ENCODE data around the gene COX6B2. TPM values are rescaled to one million over a fixed set of nuclear protein-coding genes. Genes with fewer than 3 reads are reported as not detected.

Gene COX6B2
- total RNA-seq, 2 donors from 2014 or later = 10.2 TPM; not detected in 1

- H3K4me1 ChIP-seq (replicated peaks) = peaks cover 30% of the 10 kb centered on the region
- peak overlapping the region; percentile 74 to 78 for H3K4me3 ChIP-seq
- TF ChIP-seq CTCF (IDR thresholded peaks at IDR 0.05) (no peak), POLR2A (IDR thresholded peaks at IDR 0.05) (peak; percentile 53)
- WGBS = 10% methylated on average over 34 of the region's 34 CpGs
- H3K9me3 ChIP-seq = no peaks in the 10 kb centered on the region
- peaks cover 0 to 5% of the 10 kb centered on the region in 2 donors for H3K36me3 ChIP-seq
- H3K27me3 ChIP-seq (replicated peaks; ENCODE audit: insufficient read depth) = no peaks in the 10 kb centered on the region
- intact Hi-C loops (cut with DNase I) = loop anchor here (5.0 kb wide), 2 partner anchors 43 to 83 kb away; no protein-coding TSS in a partner anchor
- DNase-seq (ENCODE audit: low spot score) = peak; percentile 96
- peak overlapping the region; percentile 93 to 96 for H3K27ac ChIP-seq
Measured at GRCh38 chr19:55384920-55385723, 30.6 kb upstream of the COX6B2 start.

- Histone ChIP-seq H3K36me3 (peaks cover 0 to 5% of the 10 kb centered on the region in 2 donors), H3K4me3 (peak within 1 kb of the TSS; percentile 74 to 78), H3K27me3 (replicated peaks; ENCODE audit: insufficient read depth) (no peaks in the 10 kb centered on the region), H3K4me1 (replicated peaks) (peaks cover 30% of the 10 kb centered on the region), H3K27ac (peak within 1 kb of the TSS; percentile 93 to 96), H3K9me3 (no peaks in the 10 kb centered on the region)
- DNase-seq (ENCODE audit: low spot score) = peak; percentile 41
- peak; percentile 50 for TF ChIP-seq POLR2A (IDR thresholded peaks at IDR 0.05)
- no peak for TF ChIP-seq POLR2AphosphoS5 (IDR thresholded peaks at IDR 0.05)
- intact Hi-C loops (cut with DNase I) = no loop called here
- 25% methylated on average over 49 of the region's 72 CpGs for WGBS
Measured at GRCh38 chr19:55384131-55384919, 29.8 kb upstream of the COX6B2 start, which contains the start of gene TMEM238. TMEM238 (minus strand) TSS chr19:55384292; CDS start chr19:55384259, 33 bp downstream.

GRCh38 chr19:55383279-55384130 lies 29.0 kb upstream of the COX6B2 start:
- no peak for TF ChIP-seq POLR2AphosphoS5 (IDR thresholded peaks at IDR 0.05)
- peak in 2 of 4 experiments; percentile 18 to 59 for TF ChIP-seq CTCF (IDR thresholded peaks at IDR 0.05)
- no peak for TF ChIP-seq POLR2A (IDR thresholded peaks at IDR 0.05)
- intact Hi-C loops (cut with DNase I) = no loop called here
- WGBS = 8% methylated on average over 44 of the region's 88 CpGs

GRCh38 chr19:55382522-55383054 lies 28.1 kb upstream of the COX6B2 start:
- WGBS = 100% methylated on average over 3 of the region's 3 CpGs
- no peak for DNase-seq (ENCODE audit: low spot score)
- peaks cover 18% of the 10 kb centered on the region for H3K4me1 ChIP-seq (replicated peaks)
- TF ChIP-seq CTCF (IDR thresholded peaks at IDR 0.05) (no peak), POLR2A (IDR thresholded peaks at IDR 0.05) (no peak), POLR2AphosphoS5 (IDR thresholded peaks at IDR 0.05) (no peak)
- peaks cover 0 to under 1% of the 10 kb centered on the region in 2 donors for H3K36me3 ChIP-seq
- no peaks in the 10 kb centered on the region for H3K9me3 ChIP-seq
- H3K27me3 ChIP-seq (replicated peaks; ENCODE audit: insufficient read depth) = no peaks in the 10 kb centered on the region
- H3K4me3 ChIP-seq = no peak overlapping the region
- H3K27ac ChIP-seq = no peak overlapping the region
- intact Hi-C loops (cut with DNase I) = no loop called here

More at GRCh38 chr19:55383279-55384130, 29.0 kb upstream of the COX6B2 start:
- peak; percentile 33 for DNase-seq (ENCODE audit: low spot score)
- Histone ChIP-seq H3K27ac (peak overlapping the region; percentile 93 to 96), H3K27me3 (replicated peaks; ENCODE audit: insufficient read depth) (no peaks in the 10 kb centered on the region), H3K4me3 (peak overlapping the region; percentile 74 to 78), H3K4me1 (replicated peaks) (peaks cover 27% of the 10 kb centered on the region), H3K36me3 (peaks cover 0 to 5% of the 10 kb centered on the region in 2 donors), H3K9me3 (no peaks in the 10 kb centered on the region)

Measured in prostate gland (tissue), 2 donors.